ENCODE measurements around the gene EPM2A.
"Not testable (repeated sequence)": the region's sequence is repeated elsewhere in the genome, so short reads cannot be mapped to it uniquely, and the experiment has no call there.

Gene EPM2A

DNA sequence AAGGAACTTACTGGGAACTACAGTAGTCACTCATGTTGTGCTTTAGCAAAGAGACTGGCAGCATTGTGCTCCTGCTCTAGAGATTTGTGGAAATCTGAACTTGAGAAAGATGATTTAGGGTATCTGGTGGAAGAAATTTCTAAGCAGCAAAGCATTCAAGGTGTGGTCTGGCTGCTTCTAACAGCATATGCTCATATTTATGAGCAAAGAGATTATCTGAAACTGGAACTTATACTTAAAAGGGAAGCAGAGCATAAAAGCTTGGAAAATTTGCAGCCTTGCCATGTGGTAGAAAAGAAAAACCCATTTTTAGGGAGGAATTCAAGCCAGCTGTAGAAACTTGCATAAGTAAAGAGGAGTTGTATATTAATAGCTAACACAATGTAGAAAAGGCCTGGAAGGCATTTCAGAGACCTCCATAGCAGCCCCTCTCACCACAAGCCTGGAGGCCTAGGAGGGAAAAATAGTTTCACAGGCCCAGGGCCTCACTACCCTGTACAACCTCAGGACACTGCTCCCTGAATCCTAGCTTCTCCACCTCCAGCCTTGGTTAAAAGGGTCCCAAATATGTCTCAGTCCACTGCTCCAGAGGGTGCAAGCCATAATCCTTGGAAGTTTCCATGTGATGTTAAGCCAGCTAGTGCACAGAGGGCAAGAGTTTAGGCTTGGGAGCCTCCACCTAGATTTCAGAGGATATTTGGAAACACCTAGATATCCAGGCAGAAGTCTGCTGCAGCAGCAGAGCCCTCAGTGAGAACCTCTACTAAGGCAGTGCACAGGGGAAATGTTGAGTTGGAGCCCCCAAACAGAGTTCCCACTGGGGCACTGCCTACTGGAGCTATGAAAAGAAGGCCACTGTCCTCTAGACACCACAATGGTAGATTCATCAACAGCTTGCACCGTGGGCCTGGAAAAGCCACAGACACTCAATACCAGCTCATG, 6.6 kb downstream of the EPM2A start:
- DNase-seq: no peak

GRCh38 chr6:145727817-145728388, 7.4 kb downstream of the EPM2A start:
- DNase-seq: no peak

- DNase-seq: no peak
These were observed 9.8 kb downstream of the EPM2A start for GRCh38 chr6:145725570-145725969.

DNA sequence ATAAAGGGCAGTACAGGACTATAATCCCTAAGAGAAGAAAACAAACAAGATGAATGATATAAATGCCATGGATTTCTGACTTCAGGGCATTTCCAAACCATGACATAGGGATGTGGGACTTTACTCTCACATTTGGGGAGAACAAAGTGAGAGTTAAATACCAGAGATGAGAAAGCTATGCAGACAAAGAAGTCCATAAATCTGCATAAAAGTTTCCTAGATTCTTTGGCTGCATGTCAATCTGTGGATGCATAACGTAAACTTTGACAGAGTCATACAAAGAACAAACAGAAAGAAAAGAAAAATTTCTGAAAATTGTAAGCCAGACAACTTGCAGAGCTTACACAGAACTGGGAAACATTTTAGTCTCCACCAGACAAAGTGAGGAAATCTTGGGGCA, 11.7 kb downstream of the EPM2A start:
- no peak for DNase-seq

DNA sequence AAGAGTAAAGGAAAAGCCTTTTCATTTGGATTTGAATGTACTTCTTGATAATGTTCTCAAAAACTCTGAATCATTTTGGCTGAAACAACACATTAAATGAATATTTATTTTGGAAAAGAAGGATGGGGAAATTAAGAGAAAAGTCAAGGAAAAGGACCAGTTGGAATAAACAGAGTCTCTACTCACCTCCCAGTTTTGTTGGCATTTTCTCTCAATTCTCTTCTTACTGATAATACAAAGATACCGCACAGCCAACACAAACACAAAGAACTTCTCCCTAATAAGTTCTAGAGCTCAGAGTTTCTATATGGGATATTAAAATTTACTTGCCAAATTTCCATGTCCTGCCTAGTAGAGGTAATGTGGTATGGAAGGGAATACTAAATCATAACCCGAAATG, 13.1 kb downstream of the EPM2A start:
- DNase-seq: no peak

GRCh38 chr6:145721144-145721543, 14.2 kb downstream of the EPM2A start:
- DNase-seq: no peak

- DNase-seq: no peak
These were observed 19.9 kb downstream of the EPM2A start for GRCh38 chr6:145715426-145715825.

DNA sequence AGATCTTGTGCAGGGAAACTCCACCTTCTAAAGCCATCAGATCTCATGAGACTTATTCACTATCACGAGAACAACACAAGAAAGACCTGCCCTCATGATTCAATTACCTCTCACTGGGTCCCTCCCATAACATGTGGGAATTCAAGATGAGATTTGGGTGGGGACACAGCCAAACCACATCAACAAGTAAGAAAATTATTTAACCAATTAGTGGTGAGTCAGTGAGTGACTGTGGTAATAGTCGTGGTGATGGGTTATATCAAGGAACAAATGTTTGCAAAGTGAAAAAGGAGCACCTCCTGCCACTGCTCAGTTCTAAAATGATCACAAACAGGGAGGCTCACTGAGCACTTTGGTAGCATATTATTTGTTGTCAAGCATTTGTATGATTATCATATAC, 20.6 kb downstream of the EPM2A start:
- no peak for DNase-seq

GRCh38 chr6:145713773-145714172, 21.5 kb downstream of the EPM2A start:
- DNase-seq: no peak

GRCh38 chr6:145711372-145711771, 23.9 kb downstream of the EPM2A start:
- DNase-seq: no peak

- DNase-seq: no peak
These were observed 27.9 kb downstream of the EPM2A start for GRCh38 chr6:145707397-145707796.

DNA sequence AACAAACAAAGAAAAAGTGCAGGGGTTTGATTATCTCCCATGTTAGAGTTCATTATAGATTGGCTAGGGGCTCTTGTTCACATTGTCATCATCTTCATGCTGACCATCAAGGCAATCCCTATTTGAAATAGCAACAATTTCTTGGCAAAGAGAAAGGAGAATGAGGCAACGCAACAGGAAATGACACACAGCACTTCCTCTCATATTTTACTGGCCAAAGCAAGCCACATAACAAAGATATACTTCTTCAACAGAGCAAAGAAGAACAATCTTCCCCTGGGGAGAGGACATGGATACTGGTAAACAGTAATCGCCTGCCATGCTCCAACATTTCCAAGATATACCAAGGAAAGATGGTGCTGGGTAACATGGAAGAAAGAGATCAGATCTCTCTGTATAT, 29.8 kb downstream of the EPM2A start:
- DNase-seq: peak; percentile 48

GRCh38 chr6:145704143-145704781, 31.1 kb downstream of the EPM2A start:
- DNase-seq: peak; percentile 11

DNA sequence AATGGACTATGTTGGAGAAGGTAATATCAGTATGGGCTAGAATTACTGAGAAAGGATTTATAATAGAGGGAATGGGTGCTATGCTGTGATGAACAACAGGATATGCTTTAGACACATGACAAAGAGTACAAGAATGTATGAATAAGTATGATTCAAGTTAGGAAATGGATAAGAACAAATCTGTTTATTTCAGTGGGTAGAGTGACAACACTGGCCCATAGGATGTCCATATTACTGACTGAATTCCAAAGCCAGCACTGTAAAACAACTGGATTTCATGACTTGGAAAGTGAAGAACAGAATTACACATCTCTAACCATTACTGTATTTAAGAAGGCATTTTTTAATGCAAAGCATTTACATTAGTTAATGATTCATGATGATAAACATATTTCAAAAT, 35.9 kb downstream of the EPM2A start:
- DNase-seq: peak; percentile 75

DNA sequence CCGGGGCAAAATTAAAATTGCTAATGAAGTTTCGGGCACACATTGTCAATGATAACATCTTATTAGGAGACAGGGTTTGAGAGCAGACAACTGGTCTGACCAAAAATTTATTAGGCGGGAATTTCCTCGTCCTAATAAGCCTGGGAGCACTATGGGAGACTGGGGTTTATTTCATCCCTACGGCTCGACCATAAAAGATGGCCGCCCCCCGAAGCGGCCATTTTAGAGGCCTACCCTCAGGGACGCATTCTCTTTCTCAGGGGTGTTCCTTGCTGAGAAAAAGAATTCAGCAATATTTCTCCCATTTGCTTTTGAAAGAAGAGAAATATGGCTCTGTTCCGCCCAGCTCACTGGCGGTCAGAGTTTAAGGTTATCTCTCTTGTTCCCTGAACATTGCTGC, 37.9 kb downstream of the EPM2A start:
- DNase-seq: not testable (repeated sequence)

DNA sequence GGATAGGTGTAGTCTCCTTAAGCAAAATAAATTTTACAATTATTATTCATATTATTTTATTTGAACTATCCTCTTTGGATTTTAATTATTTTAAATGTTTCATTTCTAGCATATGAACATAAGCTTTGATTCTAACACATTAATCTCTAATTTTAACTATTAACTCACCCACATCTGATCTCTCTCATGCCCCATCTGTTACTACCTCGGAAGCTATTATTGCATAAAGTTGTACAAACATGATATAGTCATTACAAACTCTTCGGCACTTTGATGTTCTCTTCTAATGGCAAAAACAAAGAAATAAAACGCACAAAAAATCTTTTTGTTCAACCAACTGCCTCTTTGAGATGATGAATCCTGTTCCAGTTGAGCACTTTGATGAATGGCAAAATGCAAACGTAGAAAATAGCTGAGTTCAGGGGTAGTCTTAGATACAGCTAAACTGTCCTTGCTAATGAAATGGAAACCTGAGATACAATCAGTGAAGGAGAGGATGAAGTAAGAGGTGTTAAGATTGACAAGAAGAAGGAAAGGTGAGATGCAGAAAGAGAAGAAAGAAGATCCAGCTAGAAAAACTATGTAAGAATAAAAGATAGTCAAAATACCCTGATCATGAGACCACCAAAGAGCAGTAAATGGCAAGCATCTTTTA, 41.1 kb downstream of the EPM2A start:
- no peak for DNase-seq

DNA sequence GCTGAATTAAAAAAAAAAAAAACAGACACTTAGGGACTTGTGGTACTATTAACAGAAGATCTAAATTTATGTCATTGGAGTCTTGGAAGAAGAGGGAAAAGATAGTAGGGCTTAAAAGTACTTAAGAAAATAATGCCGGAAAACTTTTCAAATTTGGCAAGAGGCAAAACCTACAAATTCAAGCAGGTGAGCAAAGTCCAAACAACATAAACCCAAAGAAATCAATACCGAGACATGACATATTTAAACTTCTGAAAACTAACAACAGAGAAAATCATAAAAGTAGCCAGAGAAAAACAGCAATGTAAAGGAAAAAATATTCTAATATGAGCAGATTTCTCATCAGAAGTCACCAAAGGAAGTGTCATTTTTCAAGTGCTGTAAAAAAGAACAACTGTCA, 44.4 kb downstream of the EPM2A start:
- no peak for DNase-seq

DNA sequence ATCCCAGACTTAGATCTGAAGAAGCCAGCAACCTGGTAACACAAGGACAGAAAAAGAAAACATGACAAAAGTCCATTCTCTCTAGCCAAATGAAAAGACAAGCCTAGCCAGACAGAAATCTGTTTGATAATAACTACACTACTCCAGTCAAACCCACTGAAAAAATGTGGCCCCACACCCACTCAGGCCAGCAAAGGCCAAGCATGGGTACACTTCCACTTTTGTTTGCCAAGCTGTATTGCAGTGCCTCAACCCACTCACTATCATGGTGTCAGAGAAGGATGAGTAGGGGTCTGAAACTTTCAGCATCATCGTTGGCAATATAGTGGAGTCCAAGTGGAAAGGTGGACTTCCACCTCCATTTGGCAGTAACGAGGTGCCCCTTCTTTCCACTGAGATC, 45.8 kb downstream of the EPM2A start:
- no peak for DNase-seq

- DNase-seq: peak; percentile 25
These were observed 46.8 kb downstream of the EPM2A start for GRCh38 chr6:145688493-145688905.

- DNase-seq: no peak
These were observed 49.4 kb downstream of the EPM2A start for GRCh38 chr6:145685932-145686331.

GRCh38 chr6:145681965-145682364, 53.4 kb downstream of the EPM2A start:
- no peak for DNase-seq

DNA sequence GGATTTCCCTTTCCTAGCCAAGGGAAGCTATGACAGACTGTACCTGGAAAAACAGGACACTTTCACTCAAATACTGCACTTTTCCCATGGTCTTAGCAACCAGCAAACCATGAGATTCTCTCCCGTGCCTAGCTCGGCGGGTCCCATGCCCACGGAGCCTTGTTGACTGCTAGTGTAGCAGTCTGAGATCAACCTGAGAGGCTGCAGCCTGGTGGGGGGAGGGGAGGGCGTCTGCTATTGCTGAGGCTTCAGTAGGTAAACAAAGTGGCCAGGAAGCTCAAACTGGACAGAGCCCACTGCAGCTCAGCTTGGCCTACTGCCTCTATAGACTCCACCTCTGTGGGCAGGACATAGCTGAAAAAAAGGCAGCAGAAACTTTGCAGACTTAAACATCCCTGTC, 61.8 kb downstream of the EPM2A start:
- DNase-seq: no peak

- no peak for DNase-seq
These were observed 65.0 kb downstream of the EPM2A start for GRCh38 chr6:145670311-145670710.

Measured in fibroblast of skin of right quadriceps (primary cell).